ENCODE results near the gene SAMD3. TPM values are rescaled to one million over a fixed set of nuclear protein-coding genes. Genes with fewer than 3 reads are reported as not detected.
A peak's percentile ranks its signal among the peaks of the same experiment; 100 is the strongest.
"Not testable (repeated sequence)": the region's sequence is repeated elsewhere in the genome, so short reads cannot be mapped to it uniquely, and the experiment has no call there.

SAMD3 gene
- not detected in 2 replicates for total RNA-seq (2014; rRNA removed; shearing (Covaris generic))
- not detected in 2 replicates for polyA plus RNA-seq (2015; cell fraction: cytosol; rRNA removed)
- not detected in 2 replicates for polyA plus RNA-seq (2015; cell fraction: nucleus; rRNA removed)

- no peak for DNase-seq (ENCODE audit: low read depth, low spot score)
- in situ Hi-C loops (cut with HindIII; ENCODE audit: low pct_unique_long_range_greater_than_20kb, low sequenced_read_pairs), result no loop called here
These were observed at the start of gene SAMD3 for GRCh38 chr6:130222775-130223174. SAMD3 (minus strand) TSS chr6:130222951; CDS start chr6:130215273, 7,678 bp downstream.

GRCh38 chr6:130269969-130270635 is 47.4 kb upstream of the SAMD3 start:
- in situ Hi-C loops (cut with HindIII; ENCODE audit: low pct_unique_long_range_greater_than_20kb, low sequenced_read_pairs), result no loop called here
- DNase-seq (ENCODE audit: low read depth, low spot score), result peak; percentile 37

- DNase-seq (ENCODE audit: low read depth, low spot score); in situ Hi-C loops (cut with HindIII; ENCODE audit: low pct_unique_long_range_greater_than_20kb, low sequenced_read_pairs): not testable (repeated sequence)
These were observed 42.8 kb upstream of the SAMD3 start for GRCh38 chr6:130265553-130265952.

GRCh38 chr6:130262008-130262407 is 39.3 kb upstream of the SAMD3 start:
- in situ Hi-C loops (cut with HindIII; ENCODE audit: low pct_unique_long_range_greater_than_20kb, low sequenced_read_pairs), result no loop called here
- DNase-seq (ENCODE audit: low read depth, low spot score), result no peak

GRCh38 chr6:130261558-130261957 is 38.8 kb upstream of the SAMD3 start:
- in situ Hi-C loops (cut with HindIII; ENCODE audit: low pct_unique_long_range_greater_than_20kb, low sequenced_read_pairs); DNase-seq (ENCODE audit: low read depth, low spot score): not testable (repeated sequence)

GRCh38 chr6:130260614-130261241 is 38.0 kb upstream of the SAMD3 start:
- DNase-seq (ENCODE audit: low read depth, low spot score), result peak; percentile 27
- in situ Hi-C loops (cut with HindIII; ENCODE audit: low pct_unique_long_range_greater_than_20kb, low sequenced_read_pairs), result not testable (repeated sequence)

- in situ Hi-C loops (cut with HindIII; ENCODE audit: low pct_unique_long_range_greater_than_20kb, low sequenced_read_pairs); DNase-seq (ENCODE audit: low read depth, low spot score): not testable (repeated sequence)
These were observed 37.3 kb upstream of the SAMD3 start for GRCh38 chr6:130260050-130260462.

- in situ Hi-C loops (cut with HindIII; ENCODE audit: low pct_unique_long_range_greater_than_20kb, low sequenced_read_pairs), result no loop called here
- DNase-seq (ENCODE audit: low read depth, low spot score), result no peak
These were observed 36.8 kb upstream of the SAMD3 start for GRCh38 chr6:130259557-130259956.

- in situ Hi-C loops (cut with HindIII; ENCODE audit: low pct_unique_long_range_greater_than_20kb, low sequenced_read_pairs), result no loop called here
- DNase-seq (ENCODE audit: low read depth, low spot score), result no peak
These were observed 36.4 kb upstream of the SAMD3 start for GRCh38 chr6:130259140-130259539.

GRCh38 chr6:130252527-130253237 is 29.9 kb upstream of the SAMD3 start:
- no peak for DNase-seq (ENCODE audit: low read depth, low spot score)
- in situ Hi-C loops (cut with HindIII; ENCODE audit: low pct_unique_long_range_greater_than_20kb, low sequenced_read_pairs), result no loop called here

- in situ Hi-C loops (cut with HindIII; ENCODE audit: low pct_unique_long_range_greater_than_20kb, low sequenced_read_pairs), result no loop called here
- DNase-seq (ENCODE audit: low read depth, low spot score), result no peak
These were observed 22.5 kb upstream of the SAMD3 start for GRCh38 chr6:130245267-130245666.

GRCh38 chr6:130244728-130245127 is 22.0 kb upstream of the SAMD3 start:
- in situ Hi-C loops (cut with HindIII; ENCODE audit: low pct_unique_long_range_greater_than_20kb, low sequenced_read_pairs), result no loop called here
- DNase-seq (ENCODE audit: low read depth, low spot score), result no peak

- in situ Hi-C loops (cut with HindIII; ENCODE audit: low pct_unique_long_range_greater_than_20kb, low sequenced_read_pairs), result no loop called here
- DNase-seq (ENCODE audit: low read depth, low spot score), result no peak
These were observed 17.5 kb upstream of the SAMD3 start for GRCh38 chr6:130240232-130240631.

- no peak for DNase-seq (ENCODE audit: low read depth, low spot score)
- in situ Hi-C loops (cut with HindIII; ENCODE audit: low pct_unique_long_range_greater_than_20kb, low sequenced_read_pairs), result no loop called here
These were observed 17.0 kb upstream of the SAMD3 start for GRCh38 chr6:130239755-130240154.

- no peak for DNase-seq (ENCODE audit: low read depth, low spot score)
- in situ Hi-C loops (cut with HindIII; ENCODE audit: low pct_unique_long_range_greater_than_20kb, low sequenced_read_pairs), result no loop called here
These were observed 10.6 kb upstream of the SAMD3 start for GRCh38 chr6:130233330-130233729.

- DNase-seq (ENCODE audit: low read depth, low spot score); in situ Hi-C loops (cut with HindIII; ENCODE audit: low pct_unique_long_range_greater_than_20kb, low sequenced_read_pairs): not testable (repeated sequence)
These were observed 7.8 kb upstream of the SAMD3 start for GRCh38 chr6:130230531-130230930.

GRCh38 chr6:130229645-130230044 is 6.9 kb upstream of the SAMD3 start:
- DNase-seq (ENCODE audit: low read depth, low spot score), result no peak
- in situ Hi-C loops (cut with HindIII; ENCODE audit: low pct_unique_long_range_greater_than_20kb, low sequenced_read_pairs), result no loop called here

GRCh38 chr6:130223508-130223907 is 757 bp upstream of the SAMD3 start:
- DNase-seq (ENCODE audit: low read depth, low spot score), result no peak
- in situ Hi-C loops (cut with HindIII; ENCODE audit: low pct_unique_long_range_greater_than_20kb, low sequenced_read_pairs), result no loop called here
